Skin epidermis (tissue), 12 donors: Measurements from ENCODE around the gene NME3.

ENCODE experiments used
- H3K27ac ChIP-seq, 21 experiments: fragments of 200-600 bp; sonication (generic) in 11 of 21; one replicate each; pipeline ENCODE4 v1.5.0; 2020; ENCODE audit warnings: mild to moderate bottlenecking in 3 of 21, inconsistent platforms in 2 of 21, moderate library complexity in 2 of 21
- H3K4me3 ChIP-seq, 7 experiments: fragments of 200-600 bp; sonication (generic) in 2 of 7; one replicate each; pipeline ENCODE4 v1.5.0; 2020; ENCODE audit warnings: inconsistent platforms in 2 of 7, mild to moderate bottlenecking in 2 of 7, moderate library complexity in 1 of 7

NME3 gene

DNA sequence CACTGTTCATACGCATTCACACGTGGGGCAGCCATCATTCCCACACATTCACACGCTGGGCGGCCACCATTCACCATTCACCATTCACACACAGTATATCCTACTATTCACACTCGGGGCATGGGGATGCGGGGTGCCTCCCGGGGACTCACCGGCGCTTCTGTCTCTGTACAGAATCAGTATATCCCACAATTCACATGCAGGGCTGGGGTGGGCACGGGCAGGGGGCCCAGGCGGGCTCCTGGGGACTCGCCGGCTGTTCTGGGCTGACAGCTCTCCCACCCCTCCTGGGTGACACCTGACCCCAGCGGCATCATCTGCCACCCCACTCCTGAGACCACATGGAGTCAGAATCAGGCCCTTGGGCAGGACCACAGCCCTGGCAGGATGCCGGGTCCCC is 9.6 kb downstream of the NME3 start:
- Histone ChIP-seq H3K4me3 (no peak overlapping the region), H3K27ac (no peak overlapping the region)

DNA sequence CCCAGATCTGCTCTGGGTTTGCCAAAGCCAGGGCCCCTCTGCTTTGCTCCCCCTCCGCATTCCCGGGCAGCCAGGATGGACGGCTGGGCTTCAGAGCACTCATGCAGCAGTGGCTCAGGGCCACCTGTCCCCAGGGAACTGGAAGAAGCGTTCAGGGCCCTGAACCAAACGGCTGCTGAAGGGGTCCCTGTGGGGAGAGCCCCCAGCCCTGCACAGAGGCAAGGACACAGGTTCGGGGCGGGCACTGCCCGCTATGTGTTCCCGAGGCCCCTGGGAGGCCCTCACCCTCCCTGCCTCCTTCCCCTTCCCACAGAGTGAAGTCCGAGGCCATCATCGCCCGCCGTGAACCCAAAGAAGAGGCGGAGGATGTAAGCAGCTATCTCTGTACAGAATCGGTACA is 10.4 kb downstream of the NME3 start:
- H3K4me3 ChIP-seq, result no peak overlapping the region
- H3K27ac ChIP-seq, result no peak overlapping the region

DNA sequence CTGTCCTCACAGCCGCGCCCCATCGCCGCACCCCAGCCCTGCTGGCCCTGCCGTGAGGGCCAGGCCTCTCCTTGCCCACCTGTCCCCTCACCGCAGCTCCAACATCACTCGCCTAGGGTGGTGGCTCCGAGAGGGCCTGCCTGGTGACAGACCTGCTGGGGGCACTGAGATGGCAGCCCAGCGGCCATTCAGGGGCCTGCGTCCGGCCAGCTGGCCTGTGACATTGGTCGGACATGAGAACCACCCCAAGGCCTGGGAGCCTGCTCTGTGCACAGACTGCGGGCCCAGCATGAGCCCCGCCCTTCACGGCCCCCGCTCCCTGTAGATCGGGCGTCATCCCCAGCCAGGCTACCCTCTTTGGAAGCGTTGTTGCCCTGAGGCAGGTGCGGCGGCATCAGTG is 11.8 kb downstream of the NME3 start:
- Histone ChIP-seq H3K4me3 (no peak overlapping the region), H3K27ac (no peak overlapping the region)

DNA sequence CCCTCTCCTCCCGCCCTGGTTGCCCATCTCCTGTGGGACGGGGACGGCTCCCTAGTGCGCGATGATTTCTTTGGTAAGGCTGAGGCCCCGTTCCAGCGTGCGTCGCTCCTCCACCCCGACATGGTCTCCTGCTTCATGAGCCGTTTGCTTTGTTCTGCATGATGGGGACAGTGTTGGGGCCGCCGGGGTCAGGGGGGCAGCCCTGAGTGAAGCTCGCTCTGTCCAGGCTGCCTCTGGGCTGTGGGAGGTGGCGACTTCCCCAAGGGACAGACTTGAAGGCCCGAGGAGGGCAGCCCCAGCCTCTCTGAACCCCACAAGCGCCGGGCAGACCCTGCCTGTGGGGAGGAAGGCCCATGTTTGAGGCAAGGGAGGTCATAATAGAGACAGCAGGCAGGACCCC is 12.4 kb downstream of the NME3 start:
- H3K27ac ChIP-seq, result no peak overlapping the region
- no peak overlapping the region for H3K4me3 ChIP-seq

DNA sequence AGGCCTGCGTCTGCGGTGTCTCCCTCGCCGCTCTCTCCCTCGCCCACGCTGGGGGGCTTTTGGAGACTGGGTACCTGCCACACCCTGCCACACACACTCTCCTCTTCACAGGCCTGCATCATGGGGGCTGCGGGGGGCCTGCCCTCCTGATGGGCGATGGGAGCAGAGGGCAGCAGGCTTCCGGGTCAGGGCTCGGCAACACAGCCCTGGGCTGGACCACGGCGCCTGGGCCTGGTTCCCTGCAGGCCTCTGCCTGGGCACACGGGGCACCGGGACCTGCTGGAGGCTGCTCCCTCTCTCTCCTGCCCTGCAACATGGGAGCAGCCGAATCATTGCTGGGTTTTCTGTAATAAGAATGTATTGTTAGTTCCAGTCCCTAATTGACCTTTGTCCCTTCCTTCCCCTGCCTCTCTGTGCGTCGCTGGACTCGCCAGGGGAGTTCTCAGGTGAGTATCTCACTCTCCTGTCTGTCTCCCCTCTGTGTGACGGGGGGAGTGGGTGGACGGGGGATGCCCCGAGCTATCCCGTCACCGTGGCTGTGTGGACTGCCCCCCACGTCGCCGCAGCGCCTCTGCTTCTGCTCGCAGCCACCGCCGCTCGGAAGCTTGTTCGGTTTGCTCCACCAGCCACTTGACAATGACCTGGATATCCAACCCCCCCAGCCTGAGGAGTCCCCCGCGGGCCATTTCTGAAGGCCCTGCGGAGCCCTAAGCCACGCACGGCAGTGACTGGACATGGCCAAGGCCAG is 13.5 kb downstream of the NME3 start:
- Histone ChIP-seq H3K4me3 (no peak overlapping the region), H3K27ac (no peak overlapping the region)

DNA sequence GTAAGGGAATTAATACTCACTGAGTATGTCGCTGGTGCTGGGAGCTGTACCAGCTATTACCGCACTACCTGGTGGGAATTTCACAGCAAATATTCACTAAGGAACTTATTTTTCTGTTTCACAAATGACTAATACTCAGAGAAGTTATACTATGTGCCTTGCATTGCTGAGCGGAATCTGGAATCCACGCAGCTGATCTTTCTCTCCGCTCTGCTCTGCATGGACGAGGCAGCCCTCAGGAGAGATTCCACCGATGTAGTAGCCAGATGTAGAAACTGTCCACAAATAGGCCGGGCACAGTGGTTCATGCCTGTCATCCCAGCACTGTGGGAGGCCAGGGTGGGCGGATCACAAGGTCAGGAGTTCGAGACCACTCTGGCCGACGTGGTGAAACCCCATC is 17.1 kb downstream of the NME3 start:
- H3K27ac ChIP-seq, result peak overlapping the region in 6 of 21 experiments; percentile 18 to 55 (median 36)
- no peak overlapping the region for H3K4me3 ChIP-seq

DNA sequence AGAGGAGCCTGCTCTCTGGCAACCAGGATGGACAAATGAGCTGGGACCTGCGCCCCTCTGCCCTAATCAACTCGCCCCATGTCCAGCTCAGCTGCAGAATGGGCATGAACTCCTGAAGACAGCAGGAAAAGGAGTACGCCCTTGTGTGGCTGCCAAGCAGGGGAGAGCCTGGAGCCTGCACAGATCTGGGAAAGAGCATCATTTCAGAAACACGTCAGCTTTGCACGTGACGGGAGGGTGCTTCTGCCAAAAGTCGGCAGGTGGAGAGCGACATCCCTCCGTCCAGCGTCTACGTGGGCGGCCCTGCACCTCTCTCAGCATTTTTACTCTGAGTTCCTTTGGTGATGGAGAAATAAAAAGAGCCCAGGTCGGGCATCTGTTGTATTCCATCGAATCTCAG is 18.5 kb downstream of the NME3 start:
- Histone ChIP-seq H3K4me3 (no peak overlapping the region), H3K27ac (no peak overlapping the region)

DNA sequence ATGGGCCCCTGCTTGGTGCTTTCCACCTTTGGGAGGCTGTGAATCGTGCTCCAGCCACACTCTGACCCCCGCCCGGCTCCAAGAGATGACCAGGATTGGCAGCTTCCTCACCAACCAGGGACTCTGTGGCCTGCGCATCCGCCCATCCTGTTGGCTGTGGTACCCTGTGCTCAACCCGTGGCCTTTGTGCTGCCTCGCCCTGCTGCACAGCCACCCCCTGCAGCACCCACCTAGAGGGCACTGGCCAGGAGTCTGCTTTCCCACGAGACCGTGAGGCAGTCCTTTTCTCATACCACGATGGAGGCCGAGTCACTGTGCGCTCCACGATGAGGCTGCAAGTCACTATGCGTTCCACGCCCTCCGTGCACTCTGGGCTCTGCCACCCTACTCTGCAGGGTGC is 19.4 kb downstream of the NME3 start:
- Histone ChIP-seq H3K4me3 (no peak overlapping the region), H3K27ac (no peak overlapping the region)

DNA sequence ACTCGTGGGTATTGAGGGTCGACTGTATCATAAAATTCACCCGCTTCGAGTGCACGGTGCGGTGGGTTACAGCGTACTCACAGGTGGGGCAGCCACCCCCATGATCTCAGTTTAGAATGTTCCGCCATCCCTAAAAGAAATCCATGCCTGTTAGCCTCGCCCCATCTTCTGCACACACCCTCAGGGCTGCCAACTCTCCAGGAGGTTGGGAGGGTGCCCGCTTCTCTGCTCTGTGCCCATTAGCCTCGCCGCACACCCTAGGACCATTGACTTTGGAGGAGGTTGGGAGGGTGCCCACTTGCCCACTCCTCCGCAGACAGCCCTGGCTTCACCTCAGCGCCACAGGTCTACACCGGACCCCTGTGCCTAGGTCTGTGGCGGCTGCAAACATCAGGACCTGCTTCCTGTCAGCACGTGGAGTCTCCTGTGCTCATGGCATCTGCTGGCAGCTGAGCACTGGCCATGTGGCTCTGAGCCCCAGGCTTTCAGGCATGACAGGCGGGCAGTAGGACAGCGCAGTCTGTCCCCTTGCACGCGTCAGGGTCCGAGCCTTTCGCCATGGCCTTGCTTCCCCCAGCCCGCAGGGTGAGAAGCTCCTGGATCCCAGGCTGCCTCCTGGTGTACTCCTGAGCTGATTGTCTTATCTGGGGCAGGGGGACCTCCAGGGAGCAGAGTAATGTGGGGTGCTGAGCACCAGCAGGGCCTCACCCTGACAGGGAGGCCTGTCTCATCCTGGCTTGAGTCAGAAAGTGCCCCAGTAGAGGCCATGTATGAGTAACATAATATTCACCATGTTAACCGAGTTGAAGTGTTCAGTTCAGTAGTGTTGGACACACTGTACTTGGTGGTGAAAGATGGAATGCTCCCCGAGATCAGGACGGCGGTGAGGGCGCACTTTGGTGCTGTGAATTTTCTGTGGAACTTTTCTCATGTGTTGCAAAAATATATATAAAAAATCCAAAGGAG is 21.9 kb downstream of the NME3 start:
- Histone ChIP-seq H3K4me3 (no peak overlapping the region), H3K27ac (no peak overlapping the region)

DNA sequence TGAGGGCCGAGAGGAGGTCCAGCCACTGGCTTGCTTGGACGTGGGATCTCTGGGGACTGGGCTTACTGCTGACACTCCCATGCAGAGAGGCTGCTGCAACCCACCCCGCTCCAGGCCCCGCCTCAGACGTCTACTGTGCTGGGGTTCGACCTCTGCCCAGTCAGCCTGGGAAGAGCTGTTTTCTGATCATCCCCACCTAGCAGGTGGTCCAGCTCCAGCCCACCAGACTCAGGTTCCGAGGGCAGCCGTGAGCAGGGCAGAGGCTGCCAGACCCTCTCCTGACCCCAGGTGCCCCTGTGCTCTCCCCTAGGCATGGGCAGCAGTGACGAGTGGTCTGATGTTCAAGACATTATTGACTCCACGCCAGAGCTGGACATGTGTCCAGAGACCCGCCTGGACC is 23.4 kb downstream of the NME3 start:
- Histone ChIP-seq H3K27ac (no peak overlapping the region), H3K4me3 (no peak overlapping the region)

DNA sequence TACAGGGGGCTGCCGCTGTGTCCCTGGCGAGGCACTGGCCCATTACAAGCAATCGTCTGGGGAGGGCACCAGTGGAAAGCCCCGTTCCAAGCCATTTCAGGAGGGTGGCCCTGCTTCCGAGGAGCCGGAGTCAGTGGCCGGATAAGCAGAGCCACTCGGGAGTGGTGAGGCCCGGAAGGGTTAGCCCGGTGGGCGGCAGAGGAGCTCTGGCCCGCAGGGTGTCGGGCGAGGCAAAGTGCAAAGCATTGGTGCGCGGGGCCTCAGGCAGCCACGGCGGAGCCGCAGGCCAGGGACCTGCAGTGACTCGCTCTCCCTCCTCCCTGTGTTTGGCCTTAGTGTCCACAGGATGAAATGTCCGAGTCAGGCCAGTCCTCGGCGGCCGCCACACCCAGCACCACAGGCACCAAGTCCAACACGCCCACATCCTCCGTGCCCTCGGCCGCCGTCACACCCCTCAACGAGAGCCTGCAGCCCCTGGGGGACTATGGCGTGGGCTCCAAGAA is 24.6 kb downstream of the NME3 start:
- peak overlapping the region in 1 of 21 experiments; percentile 68 for H3K27ac ChIP-seq
- no peak overlapping the region for H3K4me3 ChIP-seq

DNA sequence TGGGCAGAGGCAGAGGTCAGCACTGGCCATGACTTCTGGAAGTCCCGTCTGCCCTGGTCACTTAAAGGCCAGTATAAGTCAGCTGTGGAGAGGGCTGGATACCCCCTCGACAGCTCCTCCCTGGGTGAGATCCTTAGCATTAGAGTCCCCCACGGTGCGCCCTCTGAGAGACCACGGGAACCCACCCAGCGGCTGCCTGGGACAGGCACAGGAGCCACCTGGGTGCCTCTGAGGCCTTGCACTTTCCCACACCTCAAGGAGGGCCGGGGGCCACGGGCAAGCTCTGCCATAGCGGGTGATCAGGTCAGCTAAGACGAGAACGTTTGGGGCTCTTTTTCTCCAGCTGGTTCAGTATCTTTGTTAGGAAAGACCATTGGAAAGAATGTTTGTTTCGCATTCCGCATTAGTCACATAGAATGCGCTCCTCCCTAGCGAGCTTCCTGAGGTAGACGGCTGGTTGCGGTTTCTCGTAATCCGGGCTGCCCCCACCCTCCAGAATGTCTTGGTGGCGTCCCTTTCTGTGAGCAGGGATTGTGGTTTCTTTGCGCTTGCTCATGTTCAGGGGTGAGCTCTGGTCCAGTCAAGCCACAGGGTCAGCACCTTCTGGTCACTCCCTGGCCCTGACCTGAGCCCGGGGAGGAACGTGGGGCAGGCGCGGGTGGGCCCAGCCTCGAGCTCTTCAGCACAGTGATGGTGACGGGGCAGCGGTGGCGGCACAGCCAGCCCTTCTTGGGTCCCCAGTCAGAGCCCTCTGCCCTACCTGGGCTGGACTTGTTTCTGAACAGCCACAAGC is 25.2 kb downstream of the NME3 start:
- no peak overlapping the region for H3K4me3 ChIP-seq
- peak overlapping the region in 4 of 21 experiments; percentile 11 to 68 (median 36) for H3K27ac ChIP-seq

DNA sequence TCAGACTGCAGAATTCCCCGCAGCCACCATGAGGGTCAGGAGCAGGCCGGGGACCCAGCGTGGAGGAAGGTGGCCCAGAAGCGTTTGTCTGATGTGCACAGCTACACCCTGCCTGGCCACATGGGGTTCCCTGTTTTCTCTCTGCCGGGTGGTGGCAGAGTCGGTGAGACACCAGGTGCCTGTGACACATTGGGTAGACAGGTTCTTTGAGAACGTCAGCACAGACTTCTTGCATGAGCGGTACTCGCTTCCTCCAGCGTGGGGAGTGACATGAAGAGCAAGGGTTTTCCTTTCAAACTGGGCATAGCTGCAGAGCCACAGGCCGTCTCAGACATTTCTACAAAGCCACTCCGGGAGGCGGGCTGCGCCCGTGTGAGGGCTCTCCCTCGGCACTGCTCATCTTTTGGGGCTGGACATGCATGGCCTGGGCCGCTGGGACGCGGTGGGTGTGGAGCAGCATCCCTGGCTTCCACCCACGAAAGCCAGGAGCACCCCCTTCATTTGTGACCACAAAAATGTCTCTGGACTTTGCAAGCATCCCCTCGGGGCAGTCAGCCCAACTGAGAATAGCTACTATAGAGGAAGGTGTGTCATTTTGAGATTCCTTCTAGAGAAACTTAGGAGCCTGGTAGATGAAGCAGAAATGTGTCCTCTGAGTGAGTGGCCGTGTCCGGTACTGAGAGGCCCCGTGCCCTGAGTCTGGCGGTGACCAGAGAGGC is 26.0 kb downstream of the NME3 start:
- Histone ChIP-seq H3K4me3 (no peak overlapping the region), H3K27ac (peak overlapping the region in 4 of 21 experiments; percentile 11 to 68 (median 36))

DNA sequence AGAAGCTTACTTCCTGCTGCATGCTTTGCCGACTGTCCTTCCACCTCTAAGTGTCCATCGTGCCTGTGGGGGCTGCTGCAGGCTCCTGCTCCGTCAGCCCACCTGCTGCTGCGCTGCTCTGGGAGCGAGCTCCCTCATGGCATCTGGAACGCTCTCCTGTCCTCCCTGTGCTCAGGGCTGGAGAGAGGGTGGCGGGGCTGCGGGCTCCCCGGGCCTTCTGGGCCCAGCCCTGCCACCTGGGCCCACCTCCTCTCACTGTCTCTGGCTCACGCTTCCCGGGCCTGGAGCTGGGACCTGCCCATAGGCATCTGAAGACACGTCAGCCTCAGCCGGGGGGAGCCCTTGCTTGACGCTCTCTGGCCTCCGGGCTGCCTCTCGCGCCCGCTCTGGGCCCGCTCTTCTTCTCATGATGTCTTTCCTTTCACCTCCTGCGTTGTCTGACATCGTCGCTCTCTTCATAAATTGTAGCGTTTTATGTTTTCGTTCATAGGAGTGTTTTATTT is 27.0 kb downstream of the NME3 start:
- peak overlapping the region in 4 of 21 experiments; percentile 2 to 55 (median 31) for H3K27ac ChIP-seq
- H3K4me3 ChIP-seq, result no peak overlapping the region

DNA sequence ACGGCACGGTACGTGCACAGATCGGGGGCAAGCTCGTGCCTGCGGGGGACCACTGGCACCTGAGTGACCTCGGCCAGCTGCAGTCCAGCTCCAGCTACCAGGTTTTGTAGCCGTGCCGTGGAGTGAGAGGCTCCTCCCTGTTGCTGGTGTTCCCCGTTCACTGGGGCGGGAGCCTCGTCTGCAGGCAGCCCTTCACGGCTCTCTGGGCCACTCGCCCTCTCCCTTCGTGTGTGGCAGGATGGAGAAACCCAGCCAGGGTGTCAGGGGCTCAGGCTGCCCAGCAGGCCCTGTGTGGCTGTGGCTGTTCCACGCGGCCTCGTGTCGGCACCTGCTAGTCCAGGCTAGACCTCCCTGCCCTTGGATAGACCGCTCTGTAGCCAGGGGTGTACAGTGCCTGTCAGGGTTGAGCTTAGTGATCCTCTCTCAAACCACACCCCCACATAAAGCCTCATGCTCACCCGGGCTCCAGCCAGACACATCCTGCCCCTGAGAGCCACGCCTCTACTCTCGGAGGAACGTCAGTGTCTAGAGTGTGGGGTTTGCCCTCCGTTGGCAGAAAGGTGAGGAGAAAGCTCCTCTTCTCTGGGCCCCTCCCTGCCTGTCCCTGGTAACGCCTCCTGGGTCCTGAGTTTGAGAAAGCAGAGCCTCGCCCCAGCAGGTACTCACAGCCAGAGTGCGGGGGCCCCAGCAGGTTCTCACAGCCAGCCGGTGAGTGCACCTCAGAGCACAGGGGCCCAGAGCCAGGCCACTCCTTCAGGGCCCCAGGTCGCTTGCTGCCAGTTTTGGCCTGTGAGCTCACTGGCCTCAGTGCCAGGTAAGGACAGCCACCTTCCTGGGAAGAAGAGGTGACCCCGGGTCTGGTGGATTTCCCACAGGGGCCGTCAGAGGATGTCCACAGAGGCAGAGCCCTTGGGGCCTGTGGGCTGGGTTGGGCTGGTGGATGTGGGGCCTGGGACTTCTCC is 27.7 kb downstream of the NME3 start:
- peak overlapping the region in 4 of 21 experiments; percentile 2 to 35 (median 17) for H3K27ac ChIP-seq
- no peak overlapping the region for H3K4me3 ChIP-seq

DNA sequence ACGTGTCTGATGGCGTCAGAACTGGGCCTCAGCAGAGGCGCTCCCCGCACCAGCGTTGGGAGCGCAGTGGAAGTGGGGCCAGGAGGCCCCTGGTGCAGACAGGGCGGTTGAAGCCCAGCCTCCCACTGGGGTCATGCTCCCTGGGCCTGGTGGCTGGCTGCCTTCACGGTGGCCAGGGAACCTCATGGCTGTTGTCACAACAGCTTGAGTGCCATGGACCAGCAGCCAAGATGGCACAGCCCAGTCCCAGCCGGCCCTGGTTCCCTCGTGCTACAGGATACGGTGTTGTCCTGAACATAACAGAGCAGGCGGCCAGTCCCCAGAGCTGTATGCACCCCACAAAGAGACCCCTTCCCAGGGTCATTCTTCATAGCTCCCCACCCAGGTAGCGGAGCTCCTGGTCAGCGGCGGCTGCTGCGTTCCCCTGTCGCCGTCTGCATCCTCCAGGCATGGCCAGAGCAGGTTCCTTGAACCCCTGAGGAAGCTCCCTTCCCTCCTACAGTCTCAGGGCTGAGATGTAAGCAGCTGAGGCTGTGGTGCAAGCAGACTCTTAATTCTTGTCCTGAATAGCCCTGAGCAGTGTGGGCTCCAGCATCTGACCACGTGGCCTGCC is 29.7 kb downstream of the NME3 start:
- H3K4me3 ChIP-seq, result no peak overlapping the region
- H3K27ac ChIP-seq, result no peak overlapping the region

DNA sequence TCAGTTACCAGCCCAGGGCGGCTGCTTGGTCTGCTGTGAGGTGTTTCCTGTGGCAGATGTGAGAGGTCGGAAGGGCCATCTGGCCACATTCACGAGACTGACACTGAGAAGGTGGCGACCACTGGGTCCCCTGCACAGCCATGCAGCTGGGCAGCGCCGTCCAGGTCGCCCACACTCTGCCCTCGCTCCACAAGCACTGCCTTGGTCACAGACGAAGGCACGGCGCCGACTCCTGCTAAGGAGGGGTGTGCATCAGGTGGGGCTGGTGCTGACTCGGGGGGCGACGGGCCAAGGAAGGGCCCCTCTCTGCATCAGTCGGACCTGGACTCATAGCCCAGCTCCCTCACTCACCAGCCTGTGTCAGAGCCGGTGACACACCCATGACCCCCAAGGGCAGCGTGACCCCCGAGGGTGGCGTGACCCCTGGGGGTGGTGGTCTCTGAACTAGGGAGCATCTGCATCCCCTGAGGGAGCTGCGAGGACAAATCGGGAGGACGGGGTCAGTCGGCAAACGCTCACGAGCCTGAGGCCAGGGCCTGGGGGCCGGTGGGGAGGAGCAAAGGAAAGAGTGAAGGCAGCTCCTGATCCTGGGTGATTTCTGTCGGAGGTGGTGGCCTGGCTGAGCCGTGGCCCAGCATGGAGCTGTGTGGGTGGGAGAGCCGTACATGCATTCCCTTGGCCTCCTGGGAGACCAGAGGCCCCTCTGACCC is 30.4 kb downstream of the NME3 start:
- no peak overlapping the region for H3K27ac ChIP-seq
- no peak overlapping the region for H3K4me3 ChIP-seq
